Activated naive CD4-positive, alpha-beta T cell treated with anti-CD3 and anti-CD28 coated beads for 36 hours (primary cell): ENCODE results near the gene ADGRL2. TPM values are rescaled to one million over a fixed set of nuclear protein-coding genes. Genes with fewer than 3 reads are reported as not detected.

Experiments
- CTCF ChIA-PET: fragments of 350-600 bp; sonication (Branson Sonifier 250); formaldehyde crosslinking; loops from one replicate; lab custom pipeline; 2021; ENCODE audit warnings: antibody characterized with exemption; lab: Charles Lee
- DNase-seq: peaks from one replicate; pipeline ENCODE4 v3.0.0-alpha.2; 2020
- H3K27ac Mint-ChIP-seq: one replicate; pipeline ENCODE4 v1.8.0; 2021; ENCODE audit warnings: mild to moderate bottlenecking, mixed read lengths
- H3K27me3 Mint-ChIP-seq: one replicate; pipeline ENCODE4 v1.8.0; 2021; ENCODE audit warnings: low read depth, mixed read lengths
- H3K36me3 Mint-ChIP-seq: one replicate; pipeline ENCODE4 v1.8.0; 2021; ENCODE audit warnings: low read depth, mixed read lengths
- H3K4me1 Mint-ChIP-seq: one replicate; pipeline ENCODE4 v1.8.0; 2021; ENCODE audit warnings: low read depth, mixed read lengths
- H3K4me3 Mint-ChIP-seq: one replicate; pipeline ENCODE4 v1.8.0; 2021; ENCODE audit warnings: mild to moderate bottlenecking, moderate library complexity, mixed read lengths
- H3K9me3 Mint-ChIP-seq: one replicate; pipeline ENCODE4 v1.8.0; 2021; ENCODE audit warnings: mixed read lengths
- intact Hi-C: fragments of 100-400 bp; cut with micrococcal nuclease; formaldehyde crosslinking; loops from one replicate; pipeline ENCODE4 v1.15.1; 2023
- total RNA-seq, 2 experiments: library from RNA; stranded (reverse); gene quantifications; one replicate each; pipeline ENCODE4 v1.2.3, GENCODE V29; 2021

The ADGRL2 gene
- total RNA-seq, 2 experiments from 2014 or later: not detected

- no peak overlapping the region for H3K27ac Mint-ChIP-seq
- no peaks in the 10 kb centered on the region for H3K36me3 Mint-ChIP-seq
- no peaks in the 10 kb centered on the region for H3K27me3 Mint-ChIP-seq
- CTCF ChIA-PET: no interaction called here
- intact Hi-C loops: no loop called here
- no peaks in the 10 kb centered on the region for H3K4me1 Mint-ChIP-seq
- H3K9me3 Mint-ChIP-seq: no peaks in the 10 kb centered on the region
- DNase-seq: no peak
- no peak overlapping the region for H3K4me3 Mint-ChIP-seq
Measured at GRCh38 chr1:81990241-81990640, 189.5 kb downstream of the ADGRL2 start.

GRCh38 chr1:81998165-81998564 lies 197.4 kb downstream of the ADGRL2 start:
- Mint-ChIP-seq H3K27me3 (no peaks in the 10 kb centered on the region), H3K9me3 (no peaks in the 10 kb centered on the region), H3K36me3 (no peaks in the 10 kb centered on the region), H3K27ac (no peak overlapping the region), H3K4me1 (no peaks in the 10 kb centered on the region), H3K4me3 (no peak overlapping the region)
- no peak for DNase-seq
- CTCF ChIA-PET: no interaction called here
- intact Hi-C loops: no loop called here

- Mint-ChIP-seq H3K4me3 (no peak overlapping the region), H3K27ac (no peak overlapping the region), H3K4me1 (no peaks in the 10 kb centered on the region), H3K27me3 (no peaks in the 10 kb centered on the region), H3K9me3 (no peaks in the 10 kb centered on the region), H3K36me3 (no peaks in the 10 kb centered on the region)
- CTCF ChIA-PET: interaction anchor here (0.6 kb wide), 1 partner anchor 846 kb away, joined by 3 read pairs; no protein-coding TSS in a partner anchor
- no peak for DNase-seq
- intact Hi-C loops: no loop called here
Measured at GRCh38 chr1:81999364-81999763, 198.6 kb downstream of the ADGRL2 start.

DNA sequence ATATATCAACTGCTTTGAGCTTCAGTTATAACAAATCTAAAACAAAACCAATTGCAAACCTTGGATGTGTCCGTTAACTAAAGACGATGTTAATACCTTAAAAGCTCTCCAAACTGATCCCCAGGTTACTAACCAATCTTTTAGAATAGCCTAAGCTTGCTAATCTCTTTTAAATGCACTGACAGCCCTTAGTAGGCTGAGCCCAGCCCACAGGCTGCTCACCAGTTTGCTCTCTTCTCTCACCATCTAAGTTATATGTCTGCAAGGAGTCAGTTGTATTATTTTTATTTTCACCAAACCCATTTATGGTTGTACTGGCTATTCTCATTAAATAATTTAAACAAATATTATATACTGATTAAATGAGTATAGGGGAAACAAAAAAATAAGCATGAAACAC lies 199.5 kb downstream of the ADGRL2 start:
- intact Hi-C loops: no loop called here
- DNase-seq: no peak
- Mint-ChIP-seq H3K9me3 (no peaks in the 10 kb centered on the region), H3K27ac (no peak overlapping the region), H3K4me3 (no peak overlapping the region), H3K36me3 (no peaks in the 10 kb centered on the region), H3K27me3 (no peaks in the 10 kb centered on the region), H3K4me1 (no peaks in the 10 kb centered on the region)
- CTCF ChIA-PET: no interaction called here

DNA sequence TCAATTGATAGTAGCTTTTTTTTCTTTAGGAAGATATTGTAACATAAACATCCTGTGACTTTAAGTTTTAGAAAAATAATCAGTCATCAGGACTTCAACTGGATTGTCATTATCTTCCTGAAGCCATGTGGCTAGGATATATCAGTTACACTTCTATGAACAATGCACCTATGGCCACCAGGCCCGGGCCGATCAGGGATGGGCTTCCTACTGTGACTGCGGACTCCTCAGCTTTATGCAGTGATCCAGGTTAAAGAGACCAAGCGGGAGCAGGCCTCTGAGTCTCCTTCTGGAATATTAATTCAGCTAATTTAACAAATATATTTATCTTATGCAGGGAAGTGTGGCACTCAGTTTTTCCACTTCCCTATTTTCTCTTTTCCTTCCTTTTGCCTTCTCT lies 200.6 kb downstream of the ADGRL2 start:
- H3K4me1 Mint-ChIP-seq: no peaks in the 10 kb centered on the region
- intact Hi-C loops: no loop called here
- no peaks in the 10 kb centered on the region for H3K36me3 Mint-ChIP-seq
- no peak overlapping the region for H3K4me3 Mint-ChIP-seq
- DNase-seq: no peak
- H3K9me3 Mint-ChIP-seq: no peaks in the 10 kb centered on the region
- CTCF ChIA-PET: no interaction called here
- H3K27ac Mint-ChIP-seq: no peak overlapping the region
- H3K27me3 Mint-ChIP-seq: no peaks in the 10 kb centered on the region

DNA sequence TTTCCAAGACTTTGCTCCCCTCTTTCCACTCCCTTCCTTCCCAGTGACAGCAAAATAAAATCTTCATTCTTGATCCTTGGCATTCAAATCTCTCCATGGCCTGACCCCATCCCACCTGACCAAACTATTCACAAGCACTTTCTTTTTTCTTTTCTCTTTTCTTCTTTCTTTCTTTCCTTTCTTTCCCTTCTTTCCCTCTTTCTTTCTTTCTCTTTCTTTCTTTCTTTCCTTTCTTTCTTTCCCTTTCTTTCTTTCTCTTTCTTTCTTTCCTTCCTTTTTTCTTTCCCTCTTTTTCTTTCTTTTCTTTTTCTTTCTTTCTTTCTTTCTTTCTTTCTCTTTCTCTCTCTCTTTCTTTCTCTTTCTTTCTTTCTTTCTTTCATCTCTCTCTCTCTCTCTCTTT lies 207.1 kb downstream of the ADGRL2 start:
- H3K4me3 Mint-ChIP-seq: no peak overlapping the region
- intact Hi-C loops: no loop called here
- no peaks in the 10 kb centered on the region for H3K27me3 Mint-ChIP-seq
- no peak overlapping the region for H3K27ac Mint-ChIP-seq
- no peaks in the 10 kb centered on the region for H3K9me3 Mint-ChIP-seq
- no peaks in the 10 kb centered on the region for H3K4me1 Mint-ChIP-seq
- DNase-seq: no peak
- no peaks in the 10 kb centered on the region for H3K36me3 Mint-ChIP-seq
- CTCF ChIA-PET: no interaction called here

- CTCF ChIA-PET: no interaction called here
- Mint-ChIP-seq H3K36me3 (no peaks in the 10 kb centered on the region), H3K4me1 (no peaks in the 10 kb centered on the region), H3K27ac (no peak overlapping the region), H3K27me3 (no peaks in the 10 kb centered on the region), H3K4me3 (no peak overlapping the region), H3K9me3 (no peaks in the 10 kb centered on the region)
- no peak for DNase-seq
- intact Hi-C loops: no loop called here
Measured at GRCh38 chr1:82013702-82014101, 213.0 kb downstream of the ADGRL2 start.

GRCh38 chr1:82015444-82015843 lies 214.7 kb downstream of the ADGRL2 start:
- H3K27ac Mint-ChIP-seq: no peak overlapping the region
- peaks cover 2% of the 10 kb centered on the region for H3K9me3 Mint-ChIP-seq
- intact Hi-C loops: no loop called here
- H3K4me1 Mint-ChIP-seq: no peaks in the 10 kb centered on the region
- H3K27me3 Mint-ChIP-seq: no peaks in the 10 kb centered on the region
- CTCF ChIA-PET: no interaction called here
- no peak overlapping the region for H3K4me3 Mint-ChIP-seq
- no peaks in the 10 kb centered on the region for H3K36me3 Mint-ChIP-seq
- DNase-seq: no peak

DNA sequence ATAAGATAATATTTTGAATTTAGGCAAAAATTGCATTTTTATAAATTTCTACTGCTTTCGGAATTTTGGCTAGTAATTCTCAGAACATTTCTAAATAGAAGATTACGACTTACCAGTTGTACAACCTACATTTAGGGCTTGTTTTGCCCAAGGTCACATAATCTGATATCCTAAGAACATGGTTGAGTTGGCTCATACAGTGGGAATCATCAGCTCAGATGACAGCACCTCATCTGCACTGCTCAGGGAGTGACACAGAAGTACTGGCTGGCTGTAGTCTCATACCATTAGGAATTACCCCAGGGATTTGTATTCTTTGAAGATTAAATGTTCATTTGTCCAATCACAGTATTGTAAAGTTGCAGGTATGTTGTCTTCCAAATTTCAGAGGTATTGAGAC lies 217.6 kb downstream of the ADGRL2 start:
- H3K27me3 Mint-ChIP-seq: no peaks in the 10 kb centered on the region
- no peak overlapping the region for H3K4me3 Mint-ChIP-seq
- no peaks in the 10 kb centered on the region for H3K36me3 Mint-ChIP-seq
- CTCF ChIA-PET: no interaction called here
- no peak overlapping the region for H3K27ac Mint-ChIP-seq
- intact Hi-C loops: no loop called here
- peaks cover 2% of the 10 kb centered on the region for H3K9me3 Mint-ChIP-seq
- no peak for DNase-seq
- H3K4me1 Mint-ChIP-seq: no peaks in the 10 kb centered on the region

GRCh38 chr1:82019508-82019907 lies 218.8 kb downstream of the ADGRL2 start:
- CTCF ChIA-PET: no interaction called here

DNA sequence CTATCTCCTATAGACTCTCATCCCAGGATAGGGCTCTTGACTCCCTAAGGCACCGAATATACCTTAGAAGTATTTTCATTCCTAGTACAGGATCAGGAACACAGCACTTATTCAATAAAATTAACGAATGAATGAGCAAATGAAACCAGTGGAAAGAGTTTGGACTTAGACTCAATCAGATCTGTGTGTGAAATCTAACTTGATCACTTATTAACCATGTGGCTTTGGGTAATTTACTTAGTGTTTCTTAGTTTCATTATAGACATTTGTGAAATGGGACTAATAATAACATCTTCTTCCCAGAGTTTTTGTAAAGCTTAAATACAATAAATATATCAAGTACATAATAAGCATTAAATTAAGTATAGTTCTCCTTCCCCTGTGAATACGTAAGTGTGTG lies 230.1 kb downstream of the ADGRL2 start:
- Mint-ChIP-seq H3K27me3 (no peaks in the 10 kb centered on the region), H3K4me1 (no peaks in the 10 kb centered on the region), H3K9me3 (peaks cover 1% of the 10 kb centered on the region), H3K36me3 (no peaks in the 10 kb centered on the region), H3K27ac (no peak overlapping the region), H3K4me3 (no peak overlapping the region)
- no peak for DNase-seq
- intact Hi-C loops: no loop called here
- CTCF ChIA-PET: no interaction called here

More at GRCh38 chr1:82019508-82019907, 218.8 kb downstream of the ADGRL2 start:
- no peak overlapping the region for H3K27ac Mint-ChIP-seq
- no peak for DNase-seq
- peaks cover 2% of the 10 kb centered on the region for H3K9me3 Mint-ChIP-seq
- no peaks in the 10 kb centered on the region for H3K36me3 Mint-ChIP-seq
- H3K27me3 Mint-ChIP-seq: no peaks in the 10 kb centered on the region
- no peak overlapping the region for H3K4me3 Mint-ChIP-seq
- no peaks in the 10 kb centered on the region for H3K4me1 Mint-ChIP-seq
- intact Hi-C loops: no loop called here

DNA sequence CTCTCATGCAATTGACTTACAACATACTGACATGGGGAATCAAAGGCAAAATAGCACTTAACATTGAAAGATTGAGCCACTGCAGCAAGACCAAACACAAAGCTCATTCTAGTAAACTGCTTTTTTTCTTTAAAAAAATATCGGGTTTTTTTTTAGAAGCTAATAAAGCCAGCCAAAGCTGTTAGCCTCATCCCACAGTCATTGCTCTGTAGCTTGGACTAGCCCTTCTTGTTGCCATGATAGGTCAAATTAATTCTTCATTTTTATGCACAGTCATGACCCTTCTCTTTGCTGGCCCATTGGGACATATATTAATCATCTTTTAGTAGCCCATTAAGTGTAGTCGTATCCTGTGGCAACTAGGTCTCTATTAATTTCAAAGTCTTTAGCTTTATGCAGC lies 231.3 kb downstream of the ADGRL2 start:
- Mint-ChIP-seq H3K4me1 (no peaks in the 10 kb centered on the region), H3K4me3 (no peak overlapping the region), H3K36me3 (no peaks in the 10 kb centered on the region), H3K27ac (no peak overlapping the region), H3K9me3 (peaks cover 1% of the 10 kb centered on the region), H3K27me3 (no peaks in the 10 kb centered on the region)
- no peak for DNase-seq
- intact Hi-C loops: no loop called here
- CTCF ChIA-PET: no interaction called here

DNA sequence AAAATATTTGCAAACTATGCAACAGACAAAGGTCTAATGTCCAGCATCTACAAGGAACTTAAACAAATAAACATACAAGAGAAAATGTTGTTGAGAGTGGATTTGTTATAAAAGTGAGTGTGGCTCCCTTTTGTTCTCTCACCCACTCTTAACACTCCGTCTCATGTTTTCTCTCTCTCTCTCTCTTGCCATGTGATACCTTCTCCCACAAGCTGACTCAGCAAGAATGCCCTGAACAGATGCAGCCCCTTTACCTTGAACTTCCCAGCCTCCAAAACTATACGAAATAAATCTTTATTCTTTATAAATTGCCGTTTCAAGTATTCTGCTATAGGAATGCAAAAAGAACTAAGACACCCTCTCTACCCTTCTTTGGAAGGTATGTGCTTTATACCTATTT lies 234.1 kb downstream of the ADGRL2 start:
- no peaks in the 10 kb centered on the region for H3K27me3 Mint-ChIP-seq
- no peaks in the 10 kb centered on the region for H3K36me3 Mint-ChIP-seq
- no peak overlapping the region for H3K27ac Mint-ChIP-seq
- CTCF ChIA-PET: no interaction called here
- no peaks in the 10 kb centered on the region for H3K4me1 Mint-ChIP-seq
- DNase-seq: no peak
- intact Hi-C loops: no loop called here
- peaks cover 1% of the 10 kb centered on the region for H3K9me3 Mint-ChIP-seq
- no peak overlapping the region for H3K4me3 Mint-ChIP-seq
